Suppressor macrophage treated with lipopolysaccharide for 4 hours (primary cell): ENCODE results near the gene GRM4.
"Not testable (repeated sequence)": the region's sequence is repeated elsewhere in the genome, so short reads cannot be mapped to it uniquely, and the experiment has no call there.

Experiments
- DNase-seq: peaks from one replicate; pipeline ENCODE4 v3.0.0-alpha.2; 2020

The GRM4 gene

DNA sequence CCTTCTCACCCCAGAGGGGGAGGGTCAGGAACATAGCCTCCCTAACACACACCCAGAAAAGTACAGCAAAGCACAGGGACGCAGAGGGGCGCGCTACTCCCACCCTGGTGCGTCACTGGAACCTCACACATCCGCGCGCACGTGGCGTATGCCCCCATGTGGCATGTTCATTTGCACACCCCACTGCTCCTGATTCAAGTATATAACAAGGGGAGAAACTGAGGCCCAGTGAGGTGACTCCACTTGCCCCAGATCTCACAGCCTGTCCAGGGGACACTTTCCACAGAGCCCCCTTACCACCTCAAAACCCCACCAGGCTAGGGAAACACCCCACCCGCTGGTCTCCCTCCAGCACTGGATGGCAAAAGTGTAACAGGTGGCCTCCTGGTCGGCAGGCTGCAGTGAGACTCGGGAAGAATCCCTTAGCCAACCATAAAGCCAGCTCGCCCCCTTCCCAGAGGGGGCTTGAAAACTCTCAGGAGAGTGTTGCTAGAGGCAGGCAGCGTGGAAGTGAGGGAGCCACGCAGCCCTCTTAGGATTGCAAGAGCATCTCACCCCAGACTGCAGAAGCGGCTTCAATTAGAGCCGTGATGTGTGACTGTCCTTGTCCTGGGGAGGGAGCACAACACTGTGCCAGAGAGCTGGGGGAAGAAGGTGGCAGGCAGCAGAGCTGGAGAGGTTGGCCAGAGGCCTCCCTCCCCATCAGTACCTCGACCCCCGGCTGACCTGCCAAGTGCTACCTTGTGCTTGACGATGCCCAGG, at the start of gene GRM4:
GRM4 (minus strand) TSS at position 67 of the 762 bp plus-strand sequence. CDS start 12,591 bp downstream, outside the sequence.
- no peak for DNase-seq

DNA sequence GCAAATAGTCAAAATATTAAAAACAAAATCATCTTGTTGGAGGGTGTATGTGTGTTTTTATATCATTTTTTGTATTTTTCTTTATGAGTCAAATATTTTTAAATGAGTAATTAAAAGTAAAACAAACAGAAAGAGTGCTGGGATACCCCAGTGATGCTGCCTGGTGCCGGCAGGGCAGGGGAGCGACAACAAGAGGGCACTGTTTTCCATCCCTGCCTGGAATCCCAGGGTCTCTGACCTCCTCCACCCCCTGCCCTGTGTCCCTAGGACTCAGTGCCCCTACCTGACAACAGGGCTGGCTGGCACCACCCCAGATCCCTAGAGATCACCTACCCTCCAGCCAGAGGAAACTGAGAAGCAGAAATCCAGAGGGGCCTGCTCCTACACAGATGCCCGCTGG, 48.9 kb upstream of the GRM4 start:
- DNase-seq, result no peak

DNA sequence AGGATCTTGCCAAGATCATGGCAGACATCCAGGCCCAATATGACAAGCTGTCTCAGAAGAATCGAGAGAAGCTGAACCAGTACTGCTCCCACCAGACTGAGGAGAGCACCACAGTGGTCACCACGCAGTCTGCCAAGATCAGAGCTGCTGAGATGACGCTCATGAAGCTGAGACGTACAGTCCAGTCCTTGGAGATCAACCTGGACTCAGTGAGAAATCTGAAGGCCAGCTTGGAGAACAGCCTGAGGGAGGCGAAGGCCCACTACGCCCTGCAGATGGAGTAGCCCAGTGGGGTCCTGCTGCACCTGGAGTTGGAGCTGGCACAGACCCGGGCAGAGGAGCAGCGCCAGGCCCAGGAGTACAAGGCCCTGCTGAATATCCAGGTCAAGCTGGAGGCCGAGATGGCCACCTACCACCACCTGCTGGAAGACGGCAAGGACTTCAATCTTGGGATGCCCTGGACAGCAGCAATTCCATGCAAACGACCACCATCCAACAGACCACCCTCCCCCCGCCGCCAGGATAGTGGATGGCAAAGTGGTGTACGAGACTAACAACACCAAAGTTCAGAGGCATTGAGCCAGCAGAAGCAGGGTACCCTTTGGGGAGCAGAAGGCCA, 44.7 kb upstream of the GRM4 start:
- DNase-seq, result no peak

DNA sequence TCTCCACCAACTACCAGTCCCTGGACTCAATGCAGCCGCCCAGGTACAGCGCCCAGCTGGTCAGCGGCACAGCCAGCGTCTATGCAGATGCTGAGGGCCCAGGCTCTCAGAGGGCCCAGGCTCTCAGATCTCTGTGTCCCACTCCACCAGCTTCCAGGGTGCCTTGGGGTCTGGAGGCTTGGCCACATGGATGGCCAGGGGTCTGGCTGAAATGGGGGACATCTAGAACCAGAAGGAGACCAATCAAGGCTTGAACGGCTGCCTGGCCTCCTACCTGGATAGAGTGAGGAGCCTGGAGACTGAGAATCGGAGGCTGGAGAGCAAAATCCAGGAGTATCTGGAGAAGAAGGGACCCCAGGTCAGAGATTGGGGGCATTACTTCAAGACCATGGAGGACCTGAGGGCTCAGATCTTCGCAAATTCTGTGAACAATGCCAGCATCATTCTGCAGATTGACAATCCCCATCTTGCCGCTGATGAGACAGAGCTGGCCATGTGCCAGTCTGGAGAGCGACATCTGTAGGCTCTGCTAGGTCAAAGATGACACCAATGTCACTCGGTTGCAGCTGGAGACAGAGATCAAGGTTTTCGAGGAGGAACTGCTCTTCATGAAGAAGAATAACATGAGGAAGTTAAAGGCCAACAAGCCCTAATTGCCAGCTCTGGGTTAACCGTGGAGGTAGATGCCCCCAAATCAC, 44.1 kb upstream of the GRM4 start:
- peak; percentile 75 for DNase-seq

DNA sequence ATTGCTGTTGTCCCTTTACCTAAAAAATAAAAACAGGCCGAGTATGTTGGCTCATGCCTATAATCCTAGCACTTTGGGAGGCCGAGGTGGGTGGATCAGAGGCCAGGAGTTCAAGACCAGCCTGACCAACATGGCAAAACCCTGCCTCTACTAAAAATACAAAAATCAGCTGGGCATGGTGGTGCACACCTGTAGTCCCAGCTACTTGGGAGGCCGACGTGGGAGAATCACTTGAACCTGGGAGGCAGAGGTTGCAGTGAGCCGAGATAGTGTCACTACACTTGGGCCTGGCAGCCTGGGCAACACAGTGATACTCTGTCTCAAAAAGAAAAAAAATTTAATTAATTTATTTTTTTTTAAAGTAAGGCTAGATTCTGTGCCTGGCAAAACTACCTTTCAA, 38.8 kb upstream of the GRM4 start:
- not testable (repeated sequence) for DNase-seq

DNA sequence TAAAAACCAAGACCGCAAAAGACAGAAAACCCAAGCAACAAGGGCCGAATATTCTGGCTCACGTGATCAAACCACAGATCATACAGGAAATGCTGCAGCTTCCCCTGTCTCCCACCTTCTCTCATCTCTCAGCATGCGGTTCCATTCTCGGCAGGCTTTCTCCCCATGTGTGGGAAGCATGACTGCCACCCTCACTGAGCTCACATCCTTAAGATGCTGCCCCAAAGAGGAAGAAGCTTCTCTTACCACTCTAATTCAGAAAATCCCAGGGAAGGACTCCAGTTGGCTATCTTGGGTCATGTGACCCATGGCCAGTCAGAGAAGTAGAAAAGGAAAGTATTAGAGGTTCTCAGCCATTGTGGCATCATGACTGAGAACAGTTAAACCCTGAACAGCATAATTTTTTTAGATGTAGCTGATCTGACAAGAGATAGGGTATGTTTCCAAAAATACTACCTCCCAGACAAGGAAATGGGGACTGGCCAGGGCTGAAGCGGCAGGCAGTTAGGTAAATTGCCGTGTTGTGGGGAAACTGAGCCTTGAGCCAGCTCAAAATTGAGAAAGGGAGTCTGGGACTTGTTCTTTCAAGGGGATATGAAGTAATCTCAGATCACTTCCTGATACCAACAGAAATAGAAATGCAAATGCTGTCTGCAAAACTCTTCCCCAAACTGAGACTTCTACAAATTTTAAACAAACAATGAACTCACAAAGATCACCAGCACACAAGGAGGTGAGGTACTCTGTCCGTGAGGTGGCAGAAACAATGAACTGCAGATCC, 37.1 kb upstream of the GRM4 start:
- DNase-seq, result peak; percentile 93

DNA sequence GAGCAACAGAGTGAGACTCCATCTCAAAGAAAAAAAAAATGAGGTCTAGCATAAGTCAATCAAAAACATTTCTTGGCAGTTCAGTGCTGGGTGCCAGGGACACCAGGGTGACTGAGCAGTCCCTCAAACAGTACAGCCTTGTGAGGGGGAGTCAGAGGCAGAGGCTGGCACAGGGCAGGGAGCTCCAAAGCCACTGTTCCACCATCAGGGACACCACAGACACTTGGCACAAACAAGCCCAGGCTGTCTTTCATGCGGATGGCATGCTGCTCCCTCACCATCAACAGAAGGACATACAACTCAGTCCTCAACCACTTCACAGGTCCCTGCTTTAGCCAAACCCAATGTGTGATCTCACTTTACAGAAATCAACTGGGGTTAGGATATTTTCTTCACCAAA, 36.0 kb upstream of the GRM4 start:
- DNase-seq, result peak; percentile 27

DNA sequence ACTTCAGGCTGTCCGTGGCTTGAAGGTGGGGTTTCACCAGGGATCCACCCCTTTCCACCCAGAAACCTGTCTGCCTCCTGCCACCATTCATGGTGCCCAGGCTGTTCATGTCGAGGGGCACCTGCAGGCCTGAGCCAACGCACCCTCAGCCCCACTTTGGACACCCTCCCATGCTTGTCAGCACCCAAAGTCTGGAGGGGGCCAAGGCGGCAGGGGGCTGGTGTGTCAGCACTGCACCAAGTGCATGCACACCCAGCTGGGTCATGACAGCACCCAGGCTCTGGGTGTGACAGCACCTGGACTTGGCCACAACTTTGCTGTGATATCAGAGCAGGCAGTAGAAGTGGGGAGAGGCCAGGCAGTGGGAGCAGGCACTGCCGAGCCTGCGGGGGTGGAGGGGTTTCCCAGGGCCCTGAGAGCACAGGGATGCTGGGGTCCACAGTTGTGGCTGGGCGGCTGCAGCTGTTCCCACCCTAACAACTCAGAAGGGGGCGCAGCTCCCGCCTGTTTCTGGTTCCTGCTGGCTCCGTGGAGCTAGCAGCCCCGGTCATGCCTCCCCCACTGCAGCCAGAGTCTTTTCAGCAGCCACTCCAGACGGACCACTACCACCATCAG, 33.3 kb upstream of the GRM4 start:
- no peak for DNase-seq

DNA sequence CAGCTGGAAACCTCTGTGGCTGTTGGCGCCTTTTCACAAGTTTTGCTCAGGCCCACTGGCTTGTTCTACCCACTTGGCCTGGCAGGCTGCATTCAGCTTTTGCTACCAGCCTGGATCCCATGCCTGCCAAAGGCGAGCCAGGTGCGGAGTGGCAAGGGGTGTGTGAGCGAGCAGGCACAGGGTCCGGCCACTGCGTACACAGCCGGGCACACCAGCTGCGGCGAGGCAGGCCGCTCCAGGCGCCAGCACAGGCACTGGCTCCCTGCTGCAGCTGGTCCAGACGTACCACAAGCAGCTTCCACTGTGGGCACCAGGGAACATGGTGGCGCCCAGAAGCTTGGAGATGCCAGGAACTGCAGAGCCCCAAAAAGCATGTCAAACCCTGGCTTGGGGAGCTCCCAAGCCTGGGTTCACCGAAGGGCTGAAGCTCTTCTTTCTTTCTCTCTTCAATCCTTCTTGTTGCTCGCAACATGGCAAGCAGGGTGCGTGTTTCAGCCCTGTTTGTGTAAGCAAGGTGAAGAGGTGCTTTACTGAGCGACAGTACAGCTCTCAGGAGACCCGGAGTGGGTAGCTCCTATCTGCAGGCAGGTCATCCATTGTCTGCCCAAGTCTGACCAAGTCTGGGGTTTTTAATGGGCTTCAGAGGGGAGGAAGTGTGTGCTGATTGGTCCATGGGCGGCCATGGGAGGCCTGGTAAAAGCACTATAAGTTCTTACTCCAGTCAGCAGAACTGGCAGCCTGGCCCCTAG, 32.6 kb upstream of the GRM4 start:
- DNase-seq, result no peak

DNA sequence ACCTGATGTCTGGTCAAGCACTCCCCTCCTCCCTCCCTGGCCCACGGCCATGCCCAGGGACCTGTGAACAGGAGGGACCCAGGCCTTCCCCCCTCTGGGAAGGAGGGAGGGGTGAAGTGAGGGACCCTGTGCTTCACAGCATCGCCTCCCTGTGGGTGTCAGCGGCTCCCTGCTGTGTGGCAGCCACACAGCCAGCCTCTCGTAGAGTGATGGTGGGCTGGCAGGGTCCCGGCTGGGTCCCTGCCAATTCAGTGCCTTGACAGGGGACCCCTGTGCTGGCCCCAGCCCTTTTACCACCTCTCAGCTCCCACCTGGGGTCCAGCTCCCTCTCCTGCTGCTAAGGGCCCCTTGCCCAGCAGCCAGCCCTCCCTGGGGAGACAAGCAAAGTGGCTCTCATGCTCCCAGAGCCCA, 31.3 kb upstream of the GRM4 start:
- DNase-seq, result no peak

DNA sequence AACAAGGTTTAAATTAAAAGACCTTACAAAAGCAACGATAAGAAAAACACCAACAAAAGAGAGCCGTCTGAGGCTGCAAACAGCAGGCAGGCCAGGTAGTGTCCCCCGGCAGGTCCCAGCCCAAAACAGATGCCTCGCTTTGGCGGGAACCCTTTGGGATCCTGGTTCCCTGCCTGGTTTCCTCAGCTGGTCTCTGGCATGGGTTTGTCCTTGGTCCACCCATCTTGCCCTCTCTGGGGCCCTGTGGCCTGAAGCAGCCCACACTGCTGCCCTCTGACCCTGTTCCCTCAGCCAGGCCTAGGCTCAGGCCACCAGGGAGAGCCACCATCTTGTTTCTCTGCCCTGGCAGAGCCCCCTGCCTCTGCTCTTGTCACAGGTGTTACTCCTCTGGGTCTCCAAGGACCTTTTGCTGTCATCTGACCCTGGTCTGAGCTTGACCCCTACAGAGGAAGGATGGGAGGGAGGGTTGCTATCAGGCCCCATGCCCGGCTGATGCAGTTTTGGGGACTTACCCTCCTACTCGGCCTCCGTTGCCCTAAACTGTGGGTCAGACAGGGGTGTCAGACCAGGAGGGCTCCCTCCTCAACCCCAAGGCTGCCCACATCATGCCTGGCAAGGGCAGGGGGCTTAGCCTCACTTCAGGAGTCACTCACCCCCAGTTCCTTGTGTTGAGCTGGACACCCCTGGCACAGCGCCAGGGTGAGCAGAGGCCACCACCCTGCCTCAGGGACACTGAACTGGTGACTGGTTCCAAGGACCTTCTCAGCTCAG, 30.6 kb upstream of the GRM4 start:
- DNase-seq, result no peak

DNA sequence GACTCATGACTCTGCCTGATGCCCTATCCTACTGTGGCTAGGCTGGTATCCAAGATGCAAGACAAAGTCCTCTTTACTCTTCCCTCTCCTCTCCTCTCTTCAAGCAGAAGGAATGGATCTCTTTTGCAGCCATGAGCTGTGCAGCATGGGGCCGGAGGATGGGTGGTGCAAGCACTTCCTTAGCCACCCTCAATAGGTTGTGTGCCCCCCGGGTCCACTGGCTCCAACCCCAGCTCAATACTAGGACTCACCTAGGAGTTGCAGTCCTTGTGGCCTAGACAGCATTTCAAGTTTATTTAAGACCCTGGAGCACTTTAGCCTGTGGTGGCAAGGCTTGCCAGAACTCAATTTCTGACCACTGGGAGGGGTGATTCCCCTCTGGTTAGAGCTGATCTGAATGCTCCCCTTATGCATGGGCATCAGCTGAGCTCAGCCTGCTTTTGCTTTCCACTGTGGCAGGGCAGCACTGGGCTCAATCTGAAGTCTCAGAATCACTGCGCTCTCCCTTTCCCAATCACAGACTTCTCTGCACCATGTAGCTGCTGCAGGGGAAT, 29.0 kb upstream of the GRM4 start:
- no peak for DNase-seq

DNA sequence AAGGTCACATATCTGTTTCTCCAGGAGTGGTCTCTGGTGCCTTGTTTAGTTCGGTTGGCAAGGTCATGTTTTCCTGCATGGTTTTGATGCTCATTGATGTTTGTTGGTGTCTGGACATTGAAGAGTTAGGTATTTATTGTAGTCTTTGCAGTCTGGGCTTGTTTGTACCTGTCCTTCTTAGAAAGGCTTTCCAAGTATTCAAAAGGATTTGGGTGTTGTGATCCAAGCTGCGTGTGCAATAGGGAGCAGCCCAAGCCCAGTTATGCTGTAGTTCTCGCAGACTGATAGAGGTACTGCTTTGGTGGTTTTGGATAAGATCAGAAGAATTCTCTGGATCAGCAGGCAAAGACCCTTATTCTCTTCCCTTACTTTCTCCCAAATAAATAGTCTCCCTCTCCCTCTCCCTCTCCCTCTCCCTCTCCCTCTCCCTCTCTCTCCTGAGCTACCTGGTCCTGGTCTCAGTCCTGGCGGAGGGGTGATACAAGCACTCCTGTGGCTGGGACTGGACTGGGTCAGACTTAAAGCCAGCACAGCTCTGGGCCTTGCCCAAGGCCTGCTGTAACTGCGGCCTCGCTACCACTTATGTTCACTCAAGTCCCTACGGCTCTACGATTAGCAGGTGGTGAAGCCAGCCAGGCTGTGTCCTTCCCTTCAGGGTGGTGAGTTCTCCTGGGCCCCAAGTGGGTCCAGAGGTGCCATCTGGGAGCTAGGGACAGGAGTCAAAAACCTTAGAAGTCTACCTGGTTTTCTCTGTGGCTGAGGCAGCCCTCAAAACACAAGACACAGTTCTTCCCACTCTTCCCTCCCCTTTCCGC, 27.3 kb upstream of the GRM4 start:
- DNase-seq, result no peak

DNA sequence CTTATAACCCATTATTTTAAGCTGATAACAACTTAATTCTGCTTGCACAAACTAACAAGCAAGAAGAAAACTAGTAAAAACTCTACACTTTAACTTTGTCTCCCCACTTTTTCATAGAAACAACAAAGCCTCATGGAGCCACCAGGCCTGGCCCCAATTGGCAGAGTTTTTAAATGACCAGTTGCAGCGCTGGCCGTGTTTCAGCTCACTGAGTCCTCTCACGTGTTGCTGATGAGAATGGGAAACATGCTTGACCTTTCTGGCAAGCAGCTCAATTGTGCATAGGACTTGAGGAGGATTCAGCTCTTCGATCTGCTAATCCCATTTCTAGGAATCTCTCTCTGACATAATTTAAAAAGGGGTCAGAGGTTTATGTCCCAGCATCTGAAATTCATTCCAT, 24.5 kb upstream of the GRM4 start:
- no peak for DNase-seq

DNA sequence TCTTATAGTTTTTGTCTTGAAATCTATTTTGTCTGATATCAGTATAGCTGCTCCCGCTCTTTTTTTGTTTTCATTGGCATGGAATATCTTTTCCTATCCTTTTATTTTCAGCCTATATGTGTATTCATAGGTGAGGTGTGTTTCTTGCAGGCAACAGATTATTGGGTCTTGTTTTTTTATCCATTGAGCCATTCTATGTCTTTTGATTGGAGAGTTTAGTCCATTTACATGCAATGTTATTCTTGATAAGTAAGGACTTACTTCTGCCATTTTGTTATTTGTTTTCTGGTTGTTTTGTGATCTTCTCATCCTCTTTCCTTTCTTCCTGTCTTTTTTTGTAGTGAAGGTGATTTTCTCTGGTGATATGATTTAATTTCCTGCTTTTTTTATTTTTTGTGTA, 24.0 kb upstream of the GRM4 start:
- DNase-seq, result no peak

DNA sequence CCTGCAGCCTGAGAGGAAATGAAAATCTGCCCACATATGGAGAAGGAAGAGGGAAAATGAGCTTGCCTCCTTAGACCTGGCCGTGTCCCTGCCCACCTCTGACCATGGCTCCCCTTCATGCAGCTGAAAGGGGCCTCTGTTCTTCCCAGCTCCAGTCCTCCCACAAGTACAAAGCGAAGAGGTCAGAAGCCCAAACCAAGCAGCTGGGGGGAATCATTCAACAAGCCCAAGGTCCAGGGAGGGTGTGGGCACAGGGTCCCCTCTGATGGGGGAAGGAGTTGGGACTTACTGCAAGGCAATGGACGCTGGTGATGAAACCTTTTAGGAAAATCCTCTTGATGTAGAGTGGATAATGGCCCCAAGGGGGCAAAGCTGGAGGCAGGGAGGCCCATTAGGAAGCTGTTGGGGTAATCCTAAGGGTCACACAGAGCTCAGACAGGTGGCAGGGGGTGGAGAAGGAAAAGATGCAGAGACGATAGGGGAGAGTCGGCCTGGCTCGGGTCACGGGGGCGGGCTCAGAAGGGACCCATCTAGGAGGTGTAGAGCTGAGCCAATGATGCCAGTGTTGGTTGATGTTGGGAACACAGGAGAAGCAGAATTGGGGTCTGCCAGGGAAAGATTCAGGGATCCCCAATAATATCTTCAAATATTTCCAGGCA, 16.1 kb upstream of the GRM4 start:
- DNase-seq, result no peak

DNA sequence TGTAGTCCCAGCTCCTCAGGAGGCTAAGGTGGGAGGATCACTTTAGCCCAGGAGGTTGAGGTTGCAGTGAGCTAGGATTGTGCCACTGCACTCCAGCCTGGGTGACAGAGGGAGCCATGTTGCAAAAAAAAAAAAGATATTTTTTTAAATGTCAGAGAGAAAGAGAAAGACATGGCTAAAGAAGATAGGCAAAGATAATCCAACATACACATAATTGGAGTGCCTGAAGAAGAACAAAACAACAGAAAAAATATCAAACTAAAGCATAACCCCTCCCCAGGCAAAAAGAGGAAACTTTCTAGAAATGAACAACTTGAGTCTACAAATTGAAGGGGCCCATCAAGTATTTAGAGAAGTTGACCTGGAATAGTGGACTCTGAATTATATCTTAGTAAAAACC, 14.0 kb upstream of the GRM4 start:
- no peak for DNase-seq

DNA sequence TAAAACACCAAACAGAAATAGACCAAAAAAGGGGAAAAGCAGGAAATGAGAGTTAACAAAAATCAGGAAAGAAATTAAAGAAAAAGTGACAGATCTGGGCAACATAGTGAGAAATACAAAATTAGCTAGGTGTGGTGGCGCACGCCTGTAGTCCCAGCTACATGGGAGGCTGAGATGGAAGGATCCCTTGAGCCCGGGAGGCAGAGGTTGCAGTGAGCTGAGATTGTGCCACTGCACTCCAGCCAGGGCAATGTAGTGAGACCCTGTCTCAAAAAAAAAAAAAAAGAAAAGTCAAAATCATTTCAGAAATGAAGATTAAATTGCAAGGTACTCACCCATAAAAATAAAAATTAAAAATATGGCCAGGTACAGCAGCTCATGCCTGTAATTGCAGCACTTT, 13.0 kb upstream of the GRM4 start:
- DNase-seq, result no peak

DNA sequence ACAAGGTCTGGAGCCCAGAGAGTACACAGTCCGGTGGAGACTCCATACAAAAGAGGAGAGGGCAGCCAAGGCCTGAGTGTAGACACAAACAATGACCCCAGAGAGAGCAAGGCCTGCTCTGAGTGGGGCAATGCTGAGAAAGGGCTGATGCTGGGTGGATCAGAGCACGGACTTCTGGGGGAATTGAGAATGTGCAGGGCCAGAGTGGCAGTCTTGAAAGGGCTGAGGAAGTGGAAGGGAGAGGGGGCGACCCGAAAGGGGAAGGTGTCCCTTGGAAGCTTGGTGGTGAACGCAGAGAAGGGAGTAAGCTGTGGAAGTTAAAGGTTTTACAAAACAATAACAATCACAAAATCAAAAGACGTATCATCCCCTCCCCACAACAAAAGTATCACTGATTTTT, 12.0 kb upstream of the GRM4 start:
- DNase-seq, result peak; percentile 31
